DMS79 treated with DMSO at 0.1 percent for 48 hours (cell line): ENCODE results near the gene ELMO2.
A peak's percentile ranks its signal among the peaks of the same experiment; 100 is the strongest.

ENCODE experiments used
- DNase-seq: peaks from one replicate; lab custom pipeline; 2025; lab: John Stamatoyannopoulos, UW

Gene ELMO2, protein sequence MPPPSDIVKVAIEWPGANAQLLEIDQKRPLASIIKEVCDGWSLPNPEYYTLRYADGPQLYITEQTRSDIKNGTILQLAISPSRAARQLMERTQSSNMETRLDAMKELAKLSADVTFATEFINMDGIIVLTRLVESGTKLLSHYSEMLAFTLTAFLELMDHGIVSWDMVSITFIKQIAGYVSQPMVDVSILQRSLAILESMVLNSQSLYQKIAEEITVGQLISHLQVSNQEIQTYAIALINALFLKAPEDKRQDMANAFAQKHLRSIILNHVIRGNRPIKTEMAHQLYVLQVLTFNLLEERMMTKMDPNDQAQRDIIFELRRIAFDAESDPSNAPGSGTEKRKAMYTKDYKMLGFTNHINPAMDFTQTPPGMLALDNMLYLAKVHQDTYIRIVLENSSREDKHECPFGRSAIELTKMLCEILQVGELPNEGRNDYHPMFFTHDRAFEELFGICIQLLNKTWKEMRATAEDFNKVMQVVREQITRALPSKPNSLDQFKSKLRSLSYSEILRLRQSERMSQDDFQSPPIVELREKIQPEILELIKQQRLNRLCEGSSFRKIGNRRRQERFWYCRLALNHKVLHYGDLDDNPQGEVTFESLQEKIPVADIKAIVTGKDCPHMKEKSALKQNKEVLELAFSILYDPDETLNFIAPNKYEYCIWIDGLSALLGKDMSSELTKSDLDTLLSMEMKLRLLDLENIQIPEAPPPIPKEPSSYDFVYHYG

DNA sequence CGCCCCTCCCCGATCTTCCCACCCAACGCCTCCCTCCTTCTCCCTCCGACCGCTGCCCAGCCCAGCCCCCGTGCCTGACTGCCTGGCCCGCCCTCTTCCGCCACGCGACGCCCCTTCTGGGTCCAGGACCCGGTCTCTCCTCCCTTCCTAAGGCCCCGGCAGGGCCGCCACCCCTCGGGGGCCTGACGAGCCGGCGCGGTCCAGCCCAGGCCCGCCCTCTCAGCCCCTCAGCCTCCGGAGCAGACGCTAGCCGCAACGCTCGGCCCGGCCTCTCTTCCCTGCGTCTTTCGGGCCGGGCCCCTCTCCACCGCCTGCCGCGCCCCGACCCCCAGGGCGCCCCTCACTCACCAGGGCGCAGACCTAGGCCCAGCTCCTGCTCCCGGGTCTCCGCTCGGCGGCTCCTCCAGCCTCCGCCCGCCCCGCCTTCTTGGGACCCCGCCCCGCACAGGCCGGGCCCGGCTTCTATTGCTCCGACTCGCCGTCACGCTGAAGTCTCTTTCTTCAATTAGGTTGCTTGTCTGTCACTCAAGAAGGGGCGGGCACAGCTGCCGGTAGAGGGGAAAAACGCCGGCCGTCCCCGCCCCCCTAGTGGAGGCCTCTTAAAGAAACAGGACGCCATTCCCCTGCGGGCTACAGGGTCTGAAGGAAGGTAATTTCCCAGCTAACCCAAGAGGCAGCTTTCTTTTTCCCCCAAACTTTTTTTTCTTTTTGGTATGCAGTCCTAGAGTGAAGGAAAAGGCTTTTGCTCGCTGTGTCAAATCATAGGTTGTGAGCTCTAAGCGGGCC lies at the start of gene ELMO2:
TSS of gene ELMO2 (minus strand) at position 416 of the 786 bp plus-strand sequence. CDS start 12,133 bp downstream, outside the sequence.
- DNase-seq = peak; percentile 84

DNA sequence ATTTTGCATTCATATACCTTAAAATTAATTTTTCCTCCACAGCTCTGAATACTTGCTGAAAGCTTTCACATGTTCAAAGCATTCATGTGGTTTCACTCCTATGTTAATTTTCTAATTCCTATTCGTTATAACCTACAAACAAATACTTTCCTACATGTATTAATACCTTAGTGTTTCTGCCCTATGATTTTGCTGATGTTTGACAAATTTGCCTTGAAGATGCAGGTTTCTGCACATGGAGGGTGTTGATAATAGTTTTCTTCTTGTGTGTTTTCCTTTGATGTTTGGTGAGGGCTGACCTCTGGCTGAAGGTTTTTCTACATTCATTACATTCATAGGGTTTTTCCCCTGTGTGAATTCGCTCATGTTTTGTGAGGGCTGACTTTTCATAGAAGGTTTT lies 49.3 kb upstream of the ELMO2 start:
- no peak for DNase-seq

DNA sequence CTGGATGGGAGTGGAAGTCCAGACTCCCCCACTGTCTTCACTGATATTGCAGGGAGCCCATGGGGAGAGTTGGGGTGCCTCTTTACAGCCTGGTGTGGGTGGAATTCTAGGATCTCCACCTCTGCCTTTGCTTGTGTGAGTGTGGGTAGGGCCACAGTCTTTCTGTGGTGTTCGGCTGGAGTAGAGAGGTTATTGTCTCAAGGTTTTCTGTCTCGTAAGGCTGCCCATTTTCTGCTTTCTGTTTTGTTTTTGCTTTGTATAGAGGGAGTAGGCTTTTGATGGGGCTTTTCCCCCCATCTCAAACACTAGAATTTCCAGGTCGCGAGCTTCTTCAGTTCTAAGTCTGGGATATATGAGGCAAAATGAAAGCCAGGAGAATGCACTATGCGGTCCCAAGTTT lies 40.4 kb upstream of the ELMO2 start:
- DNase-seq = no peak

DNA sequence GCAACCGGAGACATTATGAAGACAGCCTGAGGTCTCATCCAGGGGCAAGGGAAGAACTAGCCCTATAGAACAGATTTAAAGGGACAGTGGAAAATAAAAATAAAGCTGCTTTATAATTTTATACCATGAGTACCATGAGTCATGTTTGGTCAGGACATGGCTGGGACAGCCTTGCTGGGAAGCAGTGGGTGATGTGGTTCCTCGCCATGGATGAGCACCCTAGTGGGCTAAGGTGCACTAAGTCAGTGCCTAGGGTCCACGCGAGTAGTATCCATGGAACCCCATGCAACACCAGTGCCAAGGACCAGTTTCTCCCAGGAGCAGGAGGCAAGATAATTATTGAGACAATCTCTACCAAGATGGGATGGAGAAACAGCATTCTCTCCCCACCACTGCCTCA lies 33.4 kb upstream of the ELMO2 start:
- DNase-seq = no peak

DNA sequence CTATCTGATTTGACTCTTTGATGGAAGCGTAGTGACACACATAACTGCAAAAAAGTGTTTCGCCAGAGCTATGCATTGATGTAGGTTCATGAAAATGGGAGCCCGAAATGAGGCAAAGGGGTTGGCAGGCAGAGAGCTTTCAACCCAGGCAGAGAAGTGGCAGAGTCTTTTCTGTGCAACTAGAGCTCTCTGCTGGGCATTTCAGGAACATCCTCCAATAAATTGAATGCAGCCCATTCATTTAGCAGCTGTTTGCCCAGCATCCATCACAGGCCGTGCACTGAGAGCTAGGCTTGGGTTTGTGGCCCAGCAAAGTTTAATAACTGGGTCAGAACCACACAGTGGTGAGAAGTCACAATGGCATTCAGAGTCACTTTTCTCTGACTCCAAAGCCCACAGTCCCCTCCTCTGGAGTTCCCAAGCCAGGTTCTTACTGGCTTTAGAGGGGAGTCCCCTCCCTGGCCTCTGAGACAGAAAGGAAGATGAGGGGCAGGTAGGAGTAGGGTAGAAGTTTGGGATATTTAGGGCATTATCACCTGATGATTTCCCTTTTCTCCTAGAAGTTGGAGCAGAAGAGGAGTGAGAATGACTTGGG lies 31.8 kb upstream of the ELMO2 start:
- DNase-seq = peak; percentile 1

DNA sequence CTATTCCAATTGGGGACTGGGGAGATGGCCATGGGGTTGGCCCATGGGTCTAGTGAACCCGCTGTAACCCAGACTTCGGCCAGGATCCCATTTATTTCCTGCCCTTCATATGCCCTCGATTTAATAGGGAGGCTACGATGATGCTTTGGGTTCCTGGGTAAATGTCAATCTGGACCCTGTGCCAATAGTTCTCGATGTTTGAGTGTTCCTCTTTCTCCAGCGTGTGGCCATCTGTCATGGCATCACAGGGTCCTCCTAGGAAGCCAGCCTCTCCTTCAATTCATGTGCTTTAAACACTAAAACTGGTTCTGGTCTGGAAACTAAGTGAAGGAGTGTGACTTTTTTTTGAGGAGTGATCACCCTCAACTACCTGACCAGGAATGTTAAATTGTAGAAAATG lies 28.7 kb upstream of the ELMO2 start:
- no peak for DNase-seq

DNA sequence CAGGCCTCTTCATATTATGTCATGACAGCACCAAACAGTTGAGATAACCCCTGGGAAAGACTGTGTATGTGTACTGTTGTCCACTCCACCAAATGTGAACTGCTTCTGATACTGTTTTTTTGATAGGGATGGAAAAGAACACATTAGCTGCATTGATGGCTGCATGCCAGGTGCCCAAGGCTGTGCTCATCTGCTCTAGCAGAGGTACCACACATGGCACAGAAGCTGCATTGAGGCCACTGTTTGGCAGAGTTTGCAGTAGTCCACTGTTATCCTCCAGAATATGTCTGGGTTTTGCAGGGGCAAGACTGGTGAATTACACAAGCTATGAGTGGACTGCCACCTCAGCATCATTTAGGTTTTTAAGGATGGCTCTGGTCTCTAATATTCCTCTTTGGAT lies 28.2 kb upstream of the ELMO2 start:
- no peak for DNase-seq

DNA sequence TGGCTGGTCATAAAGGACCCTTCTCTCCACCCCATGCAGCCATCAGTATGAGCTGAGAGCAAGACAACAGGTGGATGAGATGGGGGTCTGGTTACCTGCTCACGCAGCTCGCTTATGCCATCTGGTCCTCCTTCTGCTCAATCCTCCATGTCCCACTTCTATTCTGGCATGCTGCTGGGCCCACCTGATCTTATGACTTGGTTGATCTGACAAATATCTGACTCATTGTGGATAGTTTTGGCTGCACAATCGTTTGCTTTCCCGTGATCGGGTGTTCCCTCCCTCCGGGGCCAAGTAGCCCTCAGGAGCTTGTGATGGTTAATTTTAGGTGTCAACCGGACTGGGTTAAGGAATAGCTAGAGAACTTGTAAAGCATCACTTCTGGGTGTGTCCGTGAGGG lies 26.6 kb upstream of the ELMO2 start:
- no peak for DNase-seq

DNA sequence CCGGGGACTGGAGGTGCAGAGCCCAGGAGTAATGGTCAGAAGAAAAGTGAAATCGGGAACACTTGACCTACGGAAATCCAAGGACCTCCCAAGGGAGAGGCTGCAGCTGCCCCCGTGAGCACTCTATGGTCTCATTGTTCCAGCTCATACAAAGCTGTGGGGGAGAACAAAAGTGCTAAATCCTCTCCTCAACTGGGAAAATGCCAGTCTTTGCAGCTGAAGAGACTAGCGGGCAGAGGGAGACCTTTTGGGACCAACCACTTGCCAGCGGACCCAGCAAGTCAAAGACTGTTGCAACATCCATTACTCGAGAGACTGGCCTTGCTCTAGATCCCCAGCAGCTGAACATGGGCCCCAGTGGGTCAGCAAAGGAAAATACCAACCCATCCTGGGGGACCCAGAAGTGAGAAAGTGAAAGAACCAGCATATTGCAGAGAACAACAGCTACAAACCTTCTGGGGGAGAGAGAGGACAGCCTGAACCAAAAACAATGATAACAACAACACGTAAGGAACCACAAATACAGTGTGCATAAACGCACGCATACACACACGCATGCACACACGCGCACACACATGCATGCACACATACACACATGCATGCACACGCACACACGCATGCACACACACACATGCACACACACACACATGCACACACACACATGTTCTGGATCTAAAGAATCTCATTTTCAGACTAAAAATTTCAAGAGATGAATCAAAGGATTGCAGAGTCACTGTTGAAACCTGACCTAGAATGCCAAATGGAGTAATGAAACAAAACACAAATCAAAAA lies 24.7 kb upstream of the ELMO2 start:
- no peak for DNase-seq

DNA sequence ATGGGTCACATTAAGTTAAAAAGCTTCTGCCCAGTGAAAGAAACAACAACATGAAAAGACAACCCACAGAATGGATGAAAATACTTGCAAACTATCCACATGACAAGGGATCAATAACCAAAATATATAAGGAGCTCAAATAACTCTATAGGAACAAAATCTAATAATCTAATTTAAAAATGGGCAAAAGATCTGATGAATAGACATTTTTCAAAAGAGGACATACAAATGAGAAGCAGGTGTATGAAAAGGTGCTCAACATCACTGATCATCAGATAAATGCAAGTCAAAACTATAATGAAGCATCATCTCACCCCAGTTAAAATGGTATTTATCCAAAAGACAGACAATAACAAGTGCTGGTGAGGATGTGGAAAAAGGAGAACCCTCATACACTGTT lies 21.0 kb upstream of the ELMO2 start:
- DNase-seq = no peak

DNA sequence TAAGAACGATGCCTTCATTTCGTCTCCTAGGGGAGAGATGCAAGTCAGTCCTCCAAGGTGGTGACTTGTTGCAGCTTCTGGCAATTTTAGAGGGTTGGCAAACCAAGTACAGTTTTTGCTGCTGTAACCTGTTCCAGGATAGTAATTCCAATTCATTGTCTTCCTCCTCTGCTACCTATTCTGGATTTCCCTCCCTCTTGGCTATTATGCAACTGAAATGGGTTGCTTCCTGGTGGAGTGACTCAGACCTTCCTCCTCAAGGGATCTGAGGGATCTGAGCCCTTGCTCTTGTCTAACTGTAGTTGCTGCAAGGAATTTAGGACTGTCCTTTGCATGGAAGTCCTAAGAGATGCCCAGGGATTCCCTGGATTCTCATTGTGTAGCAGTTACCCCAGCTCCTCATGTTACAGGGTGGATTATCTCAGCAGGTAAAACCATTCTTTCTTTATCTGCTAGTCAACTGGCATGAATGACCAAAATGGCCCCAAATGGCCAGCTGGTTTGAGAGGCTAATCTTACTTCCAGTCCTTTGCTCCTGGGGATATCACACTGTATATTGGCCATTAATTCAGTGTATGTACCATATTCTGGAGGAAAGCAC lies 17.6 kb upstream of the ELMO2 start:
- DNase-seq = no peak

DNA sequence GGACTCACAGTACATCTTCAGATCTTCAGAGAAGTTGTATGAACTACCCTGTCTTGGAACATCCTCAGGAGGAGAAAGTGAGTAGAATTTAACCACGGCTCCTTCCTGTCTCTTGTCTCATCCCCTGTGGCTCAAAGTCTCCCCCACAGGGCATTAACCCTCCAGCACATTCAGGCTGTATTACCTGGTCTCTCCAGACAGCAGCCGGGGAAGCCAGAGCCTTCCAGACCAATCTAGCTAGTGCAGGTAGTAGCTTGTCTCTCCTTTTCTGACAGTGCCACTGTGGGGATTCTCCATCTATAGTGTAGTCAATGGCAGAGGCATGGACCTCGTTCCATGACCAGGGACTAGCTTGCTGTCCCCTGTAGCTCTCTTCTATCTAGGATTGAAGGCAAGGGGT lies 16.9 kb upstream of the ELMO2 start:
- no peak for DNase-seq

DNA sequence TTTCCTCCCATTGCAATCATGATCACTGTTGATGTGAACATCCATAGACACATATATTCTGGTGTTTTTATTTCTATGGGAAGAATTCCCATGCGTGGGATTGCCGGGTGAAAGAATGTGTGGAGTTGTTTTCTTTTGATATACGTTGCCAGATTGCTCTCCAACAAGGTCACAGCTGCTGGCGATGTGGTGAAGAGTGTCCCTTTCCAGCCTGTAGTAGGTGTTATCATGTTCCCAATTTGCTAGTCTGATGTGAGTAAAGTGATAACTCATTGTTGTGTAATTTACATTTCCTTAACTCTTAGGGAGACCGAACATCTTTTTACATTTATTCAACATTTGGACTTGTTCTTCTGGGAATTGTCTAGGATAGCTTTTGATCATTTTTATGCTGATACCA lies 14.5 kb upstream of the ELMO2 start:
- DNase-seq = no peak

DNA sequence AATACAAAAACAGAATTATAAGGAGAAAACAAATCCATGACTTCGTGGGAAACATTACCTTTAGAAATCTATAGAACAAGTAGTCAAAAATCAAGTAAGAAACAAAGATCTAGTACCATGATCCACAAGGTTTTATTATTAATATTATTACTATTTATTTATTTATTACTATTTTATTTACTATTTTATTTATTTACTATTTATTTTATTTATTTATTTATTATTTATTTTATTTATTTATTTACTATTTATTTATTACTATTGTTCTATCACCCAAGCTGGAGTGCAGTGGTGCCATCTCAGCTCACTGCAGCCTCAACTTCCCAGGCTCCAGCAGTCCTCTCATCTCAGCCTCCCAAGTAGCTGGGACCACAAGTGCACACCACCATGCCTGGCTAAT lies 13.5 kb upstream of the ELMO2 start:
- no peak for DNase-seq

DNA sequence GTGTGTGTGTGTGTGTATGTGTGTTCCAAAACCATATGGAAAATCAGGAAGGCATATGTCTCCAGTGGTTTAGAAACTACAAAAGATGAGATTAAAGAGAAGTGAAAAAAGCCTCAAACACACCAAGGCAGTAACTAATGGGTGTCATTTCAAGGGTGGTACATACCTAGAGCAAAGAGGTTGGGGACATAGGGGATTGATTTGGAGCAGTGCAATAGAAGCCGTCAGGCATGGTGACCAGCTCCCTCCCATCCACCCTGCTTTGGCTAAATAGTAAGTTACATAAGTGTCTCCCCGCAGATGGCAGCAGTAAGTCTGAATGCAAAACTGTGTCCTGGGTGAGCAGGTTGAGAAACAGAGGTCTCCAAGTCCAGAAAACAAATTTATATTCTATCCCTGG lies 10.4 kb upstream of the ELMO2 start:
- no peak for DNase-seq

DNA sequence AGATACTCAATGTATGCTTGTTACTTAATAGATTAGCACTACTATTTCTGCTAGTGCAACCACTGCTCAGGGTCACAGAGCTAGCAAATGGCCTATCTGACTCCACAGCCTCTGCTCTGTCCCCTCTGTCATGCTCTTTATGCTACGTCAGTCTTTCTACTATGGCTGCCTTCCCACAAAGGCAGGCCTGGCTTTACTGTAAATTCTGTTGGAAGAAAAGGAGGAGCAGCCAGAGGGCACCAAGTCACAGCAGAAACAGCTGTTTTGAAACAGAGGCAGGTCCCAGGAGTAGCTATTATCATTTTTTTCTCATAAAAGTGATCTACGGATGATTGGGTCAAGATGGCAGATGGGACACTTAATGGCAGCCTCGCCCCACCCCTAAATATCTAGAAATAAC lies 10.0 kb upstream of the ELMO2 start:
- no peak for DNase-seq

DNA sequence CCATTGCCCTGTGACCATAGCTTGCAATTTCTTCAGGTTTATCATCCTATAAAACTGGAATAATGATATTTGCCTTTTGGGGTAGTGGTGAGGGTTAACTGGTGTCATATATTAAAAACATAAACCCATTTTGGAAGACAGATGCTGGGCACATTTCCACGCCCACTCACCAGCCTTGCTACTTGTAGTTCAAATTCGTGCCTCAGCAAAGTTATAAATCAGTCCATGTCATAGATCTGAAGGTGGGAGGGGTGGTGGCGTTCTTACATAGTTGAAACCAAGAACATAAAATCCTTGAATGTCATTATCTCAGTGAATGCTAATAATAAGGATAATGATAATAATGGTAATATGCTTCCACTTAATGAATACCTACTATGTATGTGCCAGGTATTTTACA lies 9.4 kb upstream of the ELMO2 start:
- no peak for DNase-seq

DNA sequence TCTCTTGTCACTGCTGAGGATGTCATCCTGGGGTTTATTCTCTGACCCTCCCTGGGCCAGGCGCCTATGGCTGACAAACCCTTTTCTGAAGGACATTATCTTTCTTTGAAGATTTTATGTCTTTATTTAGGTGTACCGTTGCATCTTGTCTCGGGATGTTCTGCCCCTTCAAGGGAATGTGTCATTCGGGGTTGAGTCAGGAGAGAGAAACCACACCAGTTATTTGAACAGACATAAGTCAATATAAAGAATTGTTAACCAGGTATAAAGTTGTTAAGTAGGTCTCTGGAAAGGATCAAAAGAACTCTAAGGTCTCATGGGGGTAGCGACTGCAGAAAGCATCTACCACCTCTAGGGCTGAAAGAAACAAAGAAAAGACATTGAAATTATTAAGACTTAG lies 8.2 kb upstream of the ELMO2 start:
- no peak for DNase-seq

DNA sequence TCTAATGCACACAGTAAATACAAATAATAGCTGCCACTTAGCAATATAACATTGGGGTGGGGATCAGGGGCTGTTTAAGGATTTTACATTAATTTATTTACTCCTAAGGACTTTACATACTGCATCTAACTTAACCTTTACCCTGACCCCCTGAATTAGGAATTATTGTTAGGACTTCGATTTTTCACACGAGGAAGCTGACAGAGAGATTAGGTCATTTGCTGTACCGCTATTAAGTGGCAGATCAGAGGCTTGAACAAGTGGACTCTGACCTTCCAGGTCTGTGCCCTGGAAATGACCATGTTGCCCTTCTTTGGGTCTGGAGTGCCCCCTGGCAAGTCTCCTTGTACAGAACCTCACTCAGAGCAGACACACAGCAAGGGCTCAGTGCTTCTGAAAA lies 5.2 kb upstream of the ELMO2 start:
- no peak for DNase-seq

DNA sequence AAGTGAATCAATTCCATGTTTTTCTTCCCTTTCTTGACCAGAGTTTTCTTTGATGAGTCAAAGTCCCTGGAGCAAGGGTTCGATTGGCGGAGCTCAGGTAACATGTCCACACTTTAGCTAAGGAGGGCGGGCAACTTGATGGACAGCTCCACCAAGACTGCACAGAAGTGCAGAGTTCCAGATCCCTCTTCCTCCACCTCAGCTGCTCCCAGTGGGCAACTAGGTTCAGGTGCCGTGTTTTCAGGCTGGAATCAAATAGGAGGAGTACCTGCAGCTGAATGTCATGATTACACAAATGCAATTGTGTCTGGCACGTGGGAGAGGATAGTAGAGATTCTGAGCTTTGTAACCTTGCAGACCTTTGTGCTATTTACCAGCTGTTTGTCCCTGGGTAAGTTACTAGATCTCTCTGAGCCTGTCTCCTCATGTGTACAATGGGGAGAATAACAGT lies 1.9 kb upstream of the ELMO2 start:
- DNase-seq = no peak

DNA sequence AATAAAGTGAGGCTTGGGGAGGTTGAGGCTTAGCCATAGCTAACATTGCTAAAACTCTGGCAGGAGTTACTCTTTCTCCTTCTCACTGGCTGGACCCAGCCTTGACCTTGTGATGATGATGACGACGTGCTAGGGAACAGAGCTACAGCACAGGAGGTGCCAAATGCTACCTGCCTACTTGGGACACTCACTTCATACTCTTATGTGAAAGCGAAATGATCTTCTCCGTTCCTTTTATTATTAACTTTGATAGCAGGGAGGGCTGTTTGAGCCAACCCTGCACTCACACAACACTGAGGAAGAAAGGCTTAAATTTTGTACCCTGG lies 1.2 kb upstream of the ELMO2 start:
- DNase-seq = no peak
